HL-60 (cell line): ENCODE results near the gene CTNNA3.

Source experiments
- DNase-seq, 2 experiments: peaks; one replicate each; pipeline ENCODE4 v3.0.0-alpha.2; 2010 to 2020; ENCODE audit warnings: low read depth in 1 of 2, low spot score in 1 of 2
- H3K27ac ChIP-seq: fragments of 250-450 bp; sonication (Bioruptor Pico); replicated peaks from 2 replicates; pipeline ENCODE4 v1.5.1; 2020; ENCODE audit warnings: mild to moderate bottlenecking, moderate library complexity
- H3K27me3 ChIP-seq: fragments of 250-450 bp; sonication (Bioruptor Pico); 2 replicates; pipeline ENCODE4 v1.5.1; 2021; ENCODE audit warnings: mild to moderate bottlenecking, moderate library complexity; ENCODE audit not compliant: insufficient read depth, poor library complexity, severe bottlenecking
- H3K4me3 ChIP-seq: replicated peaks from 2 replicates; pipeline ENCODE4 v1.5.1; 2011; ENCODE audit warnings: mild to moderate bottlenecking, control low read depth, low read length; ENCODE audit not compliant: insufficient read depth
- GABPA ChIP-seq: IDR thresholded peaks from 2 replicates; pipeline ENCODE4 v1.6.1; 2012; ENCODE audit warnings: low read depth
- POLR2AphosphoS5 ChIP-seq: IDR thresholded peaks from 2 replicates; pipeline ENCODE4 v1.6.1; 2012; ENCODE audit warnings: low read depth
- SPI1 ChIP-seq: IDR thresholded peaks from 2 replicates; pipeline ENCODE4 v1.6.1; 2012; ENCODE audit warnings: low read depth, mild to moderate bottlenecking, borderline replicate concordance
- TF ChIP-seq, protein P1 (sequence below): IDR thresholded peaks from 2 replicates; pipeline ENCODE4 v1.6.1; 2012; ENCODE audit warnings: low read depth; ENCODE audit not compliant: insufficient replicate concordance
- TF ChIP-seq, protein P2 (sequence below): IDR thresholded peaks from one replicate; pipeline ENCODE4 v1.5.1; 2011; ENCODE audit warnings: low read length, control low read depth, inconsistent platforms; ENCODE audit not compliant: insufficient read depth

The CTNNA3 gene

DNA sequence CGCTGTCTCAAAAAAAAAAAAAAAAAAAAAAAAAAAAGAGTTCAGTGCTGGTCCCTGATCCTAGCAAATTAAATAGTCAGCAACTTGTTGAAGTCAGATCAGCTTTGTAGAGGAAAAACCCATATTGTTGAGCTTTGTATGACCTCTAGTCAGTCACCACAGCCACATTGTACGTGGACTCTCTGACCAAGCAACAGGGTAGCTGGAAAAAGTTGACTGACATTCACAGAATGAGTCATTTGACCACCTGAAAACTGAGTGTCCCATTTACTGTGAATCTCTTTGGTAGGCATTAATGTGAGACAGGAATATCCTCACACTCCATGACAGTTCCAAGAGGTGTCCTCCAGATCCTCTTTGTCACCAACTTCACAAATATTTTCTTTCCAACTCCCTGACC, 399.1 kb downstream of the CTNNA3 start:
- no peak for DNase-seq

DNA sequence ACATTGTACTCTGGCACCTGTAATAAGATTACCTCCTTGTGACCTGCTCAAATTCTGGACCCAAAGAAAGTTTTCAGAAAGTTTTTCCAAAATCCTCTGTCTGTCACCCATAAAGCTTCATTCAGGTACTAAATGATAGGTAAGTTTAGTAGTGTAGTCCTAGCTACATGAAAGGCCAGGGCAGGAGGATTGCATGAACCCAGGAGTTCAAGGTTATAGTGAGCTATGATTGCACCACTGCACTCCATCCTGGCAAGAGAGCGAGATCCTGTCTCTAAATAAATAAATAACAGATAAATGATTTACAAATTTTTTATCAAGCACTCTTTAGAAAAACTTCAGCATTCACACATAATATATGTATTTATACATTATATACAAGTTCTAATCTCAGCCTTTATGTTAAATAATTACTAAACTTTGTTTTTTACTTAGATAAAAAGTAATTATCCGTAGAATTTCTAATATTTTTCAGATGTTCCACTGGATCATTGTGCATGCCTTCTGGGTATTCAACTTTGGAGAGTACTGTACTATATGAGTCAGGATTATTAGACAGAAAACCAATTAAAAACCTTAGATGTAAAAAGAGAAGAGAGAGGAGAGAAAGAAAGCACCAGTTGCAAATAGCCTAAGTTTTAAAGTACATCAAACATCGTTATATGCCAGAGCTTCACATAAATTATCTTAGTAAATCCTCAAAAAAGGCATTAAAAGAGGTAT, 407.1 kb downstream of the CTNNA3 start:
- Histone ChIP-seq H3K27ac (no peak overlapping the region), H3K4me3 (no peak overlapping the region), H3K27me3 (no peaks in the 10 kb centered on the region)
- no peak for DNase-seq
- TF ChIP-seq POLR2AphosphoS5 (no peak), GABPA (no peak), SPI1 (no peak)
- TF ChIP-seq, protein P1, sequence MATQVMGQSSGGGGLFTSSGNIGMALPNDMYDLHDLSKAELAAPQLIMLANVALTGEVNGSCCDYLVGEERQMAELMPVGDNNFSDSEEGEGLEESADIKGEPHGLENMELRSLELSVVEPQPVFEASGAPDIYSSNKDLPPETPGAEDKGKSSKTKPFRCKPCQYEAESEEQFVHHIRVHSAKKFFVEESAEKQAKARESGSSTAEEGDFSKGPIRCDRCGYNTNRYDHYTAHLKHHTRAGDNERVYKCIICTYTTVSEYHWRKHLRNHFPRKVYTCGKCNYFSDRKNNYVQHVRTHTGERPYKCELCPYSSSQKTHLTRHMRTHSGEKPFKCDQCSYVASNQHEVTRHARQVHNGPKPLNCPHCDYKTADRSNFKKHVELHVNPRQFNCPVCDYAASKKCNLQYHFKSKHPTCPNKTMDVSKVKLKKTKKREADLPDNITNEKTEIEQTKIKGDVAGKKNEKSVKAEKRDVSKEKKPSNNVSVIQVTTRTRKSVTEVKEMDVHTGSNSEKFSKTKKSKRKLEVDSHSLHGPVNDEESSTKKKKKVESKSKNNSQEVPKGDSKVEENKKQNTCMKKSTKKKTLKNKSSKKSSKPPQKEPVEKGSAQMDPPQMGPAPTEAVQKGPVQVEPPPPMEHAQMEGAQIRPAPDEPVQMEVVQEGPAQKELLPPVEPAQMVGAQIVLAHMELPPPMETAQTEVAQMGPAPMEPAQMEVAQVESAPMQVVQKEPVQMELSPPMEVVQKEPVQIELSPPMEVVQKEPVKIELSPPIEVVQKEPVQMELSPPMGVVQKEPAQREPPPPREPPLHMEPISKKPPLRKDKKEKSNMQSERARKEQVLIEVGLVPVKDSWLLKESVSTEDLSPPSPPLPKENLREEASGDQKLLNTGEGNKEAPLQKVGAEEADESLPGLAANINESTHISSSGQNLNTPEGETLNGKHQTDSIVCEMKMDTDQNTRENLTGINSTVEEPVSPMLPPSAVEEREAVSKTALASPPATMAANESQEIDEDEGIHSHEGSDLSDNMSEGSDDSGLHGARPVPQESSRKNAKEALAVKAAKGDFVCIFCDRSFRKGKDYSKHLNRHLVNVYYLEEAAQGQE, result no peak
- TF ChIP-seq, protein P2, sequence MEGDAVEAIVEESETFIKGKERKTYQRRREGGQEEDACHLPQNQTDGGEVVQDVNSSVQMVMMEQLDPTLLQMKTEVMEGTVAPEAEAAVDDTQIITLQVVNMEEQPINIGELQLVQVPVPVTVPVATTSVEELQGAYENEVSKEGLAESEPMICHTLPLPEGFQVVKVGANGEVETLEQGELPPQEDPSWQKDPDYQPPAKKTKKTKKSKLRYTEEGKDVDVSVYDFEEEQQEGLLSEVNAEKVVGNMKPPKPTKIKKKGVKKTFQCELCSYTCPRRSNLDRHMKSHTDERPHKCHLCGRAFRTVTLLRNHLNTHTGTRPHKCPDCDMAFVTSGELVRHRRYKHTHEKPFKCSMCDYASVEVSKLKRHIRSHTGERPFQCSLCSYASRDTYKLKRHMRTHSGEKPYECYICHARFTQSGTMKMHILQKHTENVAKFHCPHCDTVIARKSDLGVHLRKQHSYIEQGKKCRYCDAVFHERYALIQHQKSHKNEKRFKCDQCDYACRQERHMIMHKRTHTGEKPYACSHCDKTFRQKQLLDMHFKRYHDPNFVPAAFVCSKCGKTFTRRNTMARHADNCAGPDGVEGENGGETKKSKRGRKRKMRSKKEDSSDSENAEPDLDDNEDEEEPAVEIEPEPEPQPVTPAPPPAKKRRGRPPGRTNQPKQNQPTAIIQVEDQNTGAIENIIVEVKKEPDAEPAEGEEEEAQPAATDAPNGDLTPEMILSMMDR, result no peak

More for the DNA sequence above, 399.1 kb downstream of the CTNNA3 start:
- Histone ChIP-seq H3K27ac (no peak overlapping the region), H3K27me3 (no peaks in the 10 kb centered on the region), H3K4me3 (no peak overlapping the region)
- TF ChIP-seq, protein P1, result no peak

DNA sequence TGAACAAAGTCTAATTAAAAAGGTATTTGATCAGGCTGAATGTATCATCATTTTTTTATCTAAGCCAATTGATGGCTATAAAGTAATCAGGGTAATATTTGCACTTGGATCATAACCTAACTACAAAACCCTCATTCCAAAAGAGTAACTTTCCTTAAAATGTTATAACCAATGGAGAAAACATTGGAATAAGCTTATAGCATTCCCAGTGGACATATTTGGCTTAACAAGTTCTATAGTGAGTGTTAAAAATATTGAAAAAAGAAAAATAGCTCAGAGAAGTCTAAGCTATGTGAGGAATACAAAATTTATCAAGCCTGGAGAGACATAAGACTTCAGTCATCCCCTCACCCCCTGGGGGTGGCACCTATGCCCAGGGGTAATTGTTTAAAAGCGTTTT, 411.4 kb downstream of the CTNNA3 start:
- TF ChIP-seq, protein P1, result no peak
- no peak for TF ChIP-seq POLR2AphosphoS5
- TF ChIP-seq, protein P2, result no peak
- TF ChIP-seq SPI1, result no peak
- no peak for TF ChIP-seq GABPA
- H3K27ac ChIP-seq, result no peak overlapping the region
- no peak overlapping the region for H3K4me3 ChIP-seq
- H3K27me3 ChIP-seq, result no peaks in the 10 kb centered on the region
- no peak for DNase-seq
